B cell (primary cell): ENCODE data around the gene FOXN3.

ENCODE experiments used
- EZH2 ChIP-seq: IDR thresholded peaks from 2 replicates; pipeline ENCODE4 v1.6.1; 2012; ENCODE audit warnings: borderline replicate concordance, low read depth, mild to moderate bottlenecking, moderate library complexity, low read length; ENCODE audit not compliant: insufficient read depth, poor library complexity, severe bottlenecking
- TF ChIP-seq, protein P1 (sequence below): fragments of 200-600 bp; IDR thresholded peaks from one replicate; pipeline ENCODE4 v1.8.0; 2022; ENCODE audit warnings: antibody characterized with exemption, mild to moderate bottlenecking

DNA sequence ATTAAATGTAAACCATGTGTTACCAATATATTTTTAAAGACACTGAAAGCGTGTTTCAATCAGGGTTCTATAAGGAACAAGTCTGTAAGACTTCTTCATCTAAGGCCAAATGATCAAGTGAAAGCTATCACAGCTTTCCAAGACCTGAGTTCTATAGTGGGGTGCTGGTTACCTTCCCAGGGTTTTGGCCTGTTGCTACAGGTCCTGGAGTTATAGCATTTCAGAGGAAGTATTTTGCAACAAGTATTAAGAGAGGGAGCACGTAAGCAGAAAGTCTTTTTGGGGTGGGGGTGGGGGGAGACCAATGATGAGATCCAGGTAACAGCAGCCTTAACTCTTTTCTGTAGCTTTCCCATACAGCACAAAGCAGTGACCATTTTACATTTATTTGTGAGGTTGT is 43.8 kb downstream of the FOXN3 start:
- TF ChIP-seq, protein P1, sequence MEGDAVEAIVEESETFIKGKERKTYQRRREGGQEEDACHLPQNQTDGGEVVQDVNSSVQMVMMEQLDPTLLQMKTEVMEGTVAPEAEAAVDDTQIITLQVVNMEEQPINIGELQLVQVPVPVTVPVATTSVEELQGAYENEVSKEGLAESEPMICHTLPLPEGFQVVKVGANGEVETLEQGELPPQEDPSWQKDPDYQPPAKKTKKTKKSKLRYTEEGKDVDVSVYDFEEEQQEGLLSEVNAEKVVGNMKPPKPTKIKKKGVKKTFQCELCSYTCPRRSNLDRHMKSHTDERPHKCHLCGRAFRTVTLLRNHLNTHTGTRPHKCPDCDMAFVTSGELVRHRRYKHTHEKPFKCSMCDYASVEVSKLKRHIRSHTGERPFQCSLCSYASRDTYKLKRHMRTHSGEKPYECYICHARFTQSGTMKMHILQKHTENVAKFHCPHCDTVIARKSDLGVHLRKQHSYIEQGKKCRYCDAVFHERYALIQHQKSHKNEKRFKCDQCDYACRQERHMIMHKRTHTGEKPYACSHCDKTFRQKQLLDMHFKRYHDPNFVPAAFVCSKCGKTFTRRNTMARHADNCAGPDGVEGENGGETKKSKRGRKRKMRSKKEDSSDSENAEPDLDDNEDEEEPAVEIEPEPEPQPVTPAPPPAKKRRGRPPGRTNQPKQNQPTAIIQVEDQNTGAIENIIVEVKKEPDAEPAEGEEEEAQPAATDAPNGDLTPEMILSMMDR = no peak
- no peak for TF ChIP-seq EZH2
